ENCODE results near the gene KLK12. TPM values are rescaled to one million over a fixed set of nuclear protein-coding genes. Genes with fewer than 3 reads are reported as not detected.

Gene KLK12
- polyA plus RNA-seq, 1 experiment = not detected

DNA sequence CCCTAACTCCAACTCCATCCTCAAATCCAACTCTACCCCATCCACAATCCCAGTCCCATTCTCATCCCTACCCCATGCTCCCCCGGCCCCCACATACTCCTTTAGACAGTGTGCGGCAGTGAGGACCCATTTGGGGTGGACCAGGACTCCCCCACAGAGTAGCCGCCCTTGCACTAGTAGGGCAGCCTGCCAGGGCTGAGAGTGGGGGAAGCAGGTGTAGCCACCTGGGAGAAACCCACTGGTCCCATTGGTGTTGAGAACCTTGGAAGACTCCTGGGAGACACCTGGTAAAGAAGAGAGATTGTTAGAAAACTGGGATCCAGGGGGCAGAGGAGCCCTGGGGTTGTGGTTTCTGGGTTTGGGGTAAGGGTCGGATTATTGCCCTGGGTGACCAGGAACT is 25.5 kb upstream of the KLK12 start:
- no peak for DNase-seq (ENCODE audit: low read depth)
- ChIA-PET CTCF (no interaction called here), POLR2A (no interaction called here)
- Histone ChIP-seq H3K36me3 (ENCODE audit: control insufficient read depth, insufficient read depth, low read length) (no peaks in the 10 kb centered on the region), H3K4me3 (ENCODE audit: low read depth, low read length) (no peak overlapping the region), H3K27me3 (ENCODE audit: control insufficient read depth, insufficient read depth, low read length) (no peaks in the 10 kb centered on the region)
- TF ChIP-seq, protein P1, sequence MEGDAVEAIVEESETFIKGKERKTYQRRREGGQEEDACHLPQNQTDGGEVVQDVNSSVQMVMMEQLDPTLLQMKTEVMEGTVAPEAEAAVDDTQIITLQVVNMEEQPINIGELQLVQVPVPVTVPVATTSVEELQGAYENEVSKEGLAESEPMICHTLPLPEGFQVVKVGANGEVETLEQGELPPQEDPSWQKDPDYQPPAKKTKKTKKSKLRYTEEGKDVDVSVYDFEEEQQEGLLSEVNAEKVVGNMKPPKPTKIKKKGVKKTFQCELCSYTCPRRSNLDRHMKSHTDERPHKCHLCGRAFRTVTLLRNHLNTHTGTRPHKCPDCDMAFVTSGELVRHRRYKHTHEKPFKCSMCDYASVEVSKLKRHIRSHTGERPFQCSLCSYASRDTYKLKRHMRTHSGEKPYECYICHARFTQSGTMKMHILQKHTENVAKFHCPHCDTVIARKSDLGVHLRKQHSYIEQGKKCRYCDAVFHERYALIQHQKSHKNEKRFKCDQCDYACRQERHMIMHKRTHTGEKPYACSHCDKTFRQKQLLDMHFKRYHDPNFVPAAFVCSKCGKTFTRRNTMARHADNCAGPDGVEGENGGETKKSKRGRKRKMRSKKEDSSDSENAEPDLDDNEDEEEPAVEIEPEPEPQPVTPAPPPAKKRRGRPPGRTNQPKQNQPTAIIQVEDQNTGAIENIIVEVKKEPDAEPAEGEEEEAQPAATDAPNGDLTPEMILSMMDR (IDR thresholded peaks at IDR 0.05; ENCODE audit: insufficient read depth, low read depth, low read length) = no peak

DNA sequence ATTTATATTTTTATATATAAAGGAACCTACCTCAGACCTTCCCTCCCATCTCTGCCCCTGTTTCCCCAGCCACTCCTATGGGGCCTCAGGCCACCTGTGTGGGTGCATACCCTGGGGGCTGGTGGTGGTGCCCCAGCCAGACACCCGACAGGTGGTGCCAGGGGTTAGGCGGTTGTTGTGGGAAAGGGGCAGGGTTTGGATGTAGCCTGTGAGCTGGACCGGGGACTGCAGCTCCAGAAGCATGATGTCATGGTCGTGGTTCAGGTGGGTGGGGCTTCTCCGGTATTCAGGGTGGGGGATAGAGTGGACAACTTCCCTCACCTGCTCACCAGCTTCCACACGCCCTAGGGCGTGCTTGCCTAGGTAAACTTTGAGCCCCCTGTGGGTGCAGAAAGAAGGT is 24.9 kb upstream of the KLK12 start:
- no peaks in the 10 kb centered on the region for H3K36me3 ChIP-seq (ENCODE audit: control insufficient read depth, insufficient read depth, low read length)
- POLR2A ChIA-PET = no interaction called here
- no peak overlapping the region for H3K4me3 ChIP-seq (ENCODE audit: low read depth, low read length)
- H3K27me3 ChIP-seq (ENCODE audit: control insufficient read depth, insufficient read depth, low read length) = no peaks in the 10 kb centered on the region
- CTCF ChIA-PET = interaction anchor here (0.7 kb wide), 1 partner anchor 73 kb away, joined by 3 read pairs; no protein-coding TSS in a partner anchor
- no peak for DNase-seq (ENCODE audit: low read depth)
- TF ChIP-seq, protein P1 (IDR thresholded peaks at IDR 0.05; ENCODE audit: insufficient read depth, low read depth, low read length) = no peak

DNA sequence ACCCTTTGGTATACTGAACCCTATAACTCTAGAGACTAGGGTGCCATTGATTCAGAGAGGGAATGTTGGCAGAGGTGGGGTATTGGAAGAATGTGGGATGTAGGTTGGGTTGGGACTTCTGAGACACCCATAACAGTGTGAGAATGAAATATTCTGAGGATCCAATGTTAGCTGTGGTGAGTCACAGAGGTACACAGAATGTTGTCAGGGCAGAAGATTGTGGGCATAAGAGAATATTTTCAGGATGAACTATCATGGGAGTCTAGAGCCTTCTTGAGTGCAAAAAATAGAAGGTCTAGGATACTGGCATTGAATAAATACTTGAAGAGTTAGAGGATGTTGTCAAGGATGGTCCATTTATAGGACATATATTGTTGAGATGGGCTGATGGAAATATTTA is 21.1 kb upstream of the KLK12 start:
- no peaks in the 10 kb centered on the region for H3K36me3 ChIP-seq (ENCODE audit: control insufficient read depth, insufficient read depth, low read length)
- TF ChIP-seq, protein P1 (IDR thresholded peaks at IDR 0.05; ENCODE audit: insufficient read depth, low read depth, low read length) = no peak
- CTCF ChIA-PET = no interaction called here
- no peak for DNase-seq (ENCODE audit: low read depth)
- H3K4me3 ChIP-seq (ENCODE audit: low read depth, low read length) = no peak overlapping the region
- POLR2A ChIA-PET = no interaction called here
- H3K27me3 ChIP-seq (ENCODE audit: control insufficient read depth, insufficient read depth, low read length) = no peaks in the 10 kb centered on the region

DNA sequence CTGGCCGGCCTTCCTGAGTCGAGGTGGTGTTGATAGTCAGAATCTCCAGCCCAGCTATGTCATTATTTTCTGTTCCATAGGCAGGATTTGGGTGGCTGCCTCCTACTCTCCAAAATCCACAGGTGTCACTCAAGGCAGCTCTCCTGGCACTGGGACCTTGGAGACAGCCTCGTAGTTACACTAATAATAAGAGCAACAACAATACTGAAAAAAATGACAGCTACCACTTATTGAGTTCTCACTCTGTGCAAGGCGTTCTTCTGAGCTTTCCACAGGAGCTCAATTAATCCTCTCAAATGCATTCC is 12.2 kb upstream of the KLK12 start:
- ChIA-PET CTCF (no interaction called here), POLR2A (no interaction called here)
- TF ChIP-seq, protein P1 (IDR thresholded peaks at IDR 0.05; ENCODE audit: insufficient read depth, low read depth, low read length) = no peak
- H3K36me3 ChIP-seq (ENCODE audit: control insufficient read depth, insufficient read depth, low read length) = no peaks in the 10 kb centered on the region
- no peaks in the 10 kb centered on the region for H3K27me3 ChIP-seq (ENCODE audit: control insufficient read depth, insufficient read depth, low read length)
- DNase-seq (ENCODE audit: low read depth) = no peak
- no peak overlapping the region for H3K4me3 ChIP-seq (ENCODE audit: low read depth, low read length)

DNA sequence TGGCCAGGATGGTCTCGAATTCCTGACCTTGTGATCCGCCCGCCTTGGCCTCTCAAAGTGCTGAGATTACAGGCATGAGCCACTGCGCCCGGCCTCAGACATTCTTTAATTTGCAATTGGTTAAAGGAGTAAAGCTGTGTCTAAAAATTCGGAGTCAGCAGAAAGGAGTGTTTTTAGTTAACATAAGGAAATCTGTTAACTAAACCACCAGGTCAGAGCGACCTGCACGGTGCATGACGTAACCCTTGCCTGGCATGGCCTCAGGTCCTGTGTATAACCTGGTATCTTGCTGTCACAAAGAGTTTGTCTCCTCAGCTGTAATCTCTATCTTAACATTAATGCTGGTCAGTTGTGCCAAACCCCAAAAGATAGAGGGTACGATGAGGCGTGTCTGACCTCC is 9.5 kb upstream of the KLK12 start:
- Histone ChIP-seq H3K36me3 (ENCODE audit: control insufficient read depth, insufficient read depth, low read length) (no peaks in the 10 kb centered on the region), H3K4me3 (ENCODE audit: low read depth, low read length) (no peak overlapping the region), H3K27me3 (ENCODE audit: control insufficient read depth, insufficient read depth, low read length) (no peaks in the 10 kb centered on the region)
- no peak for DNase-seq (ENCODE audit: low read depth)
- TF ChIP-seq, protein P1 (IDR thresholded peaks at IDR 0.05; ENCODE audit: insufficient read depth, low read depth, low read length) = no peak
- POLR2A ChIA-PET = no interaction called here
- CTCF ChIA-PET = no interaction called here
